IPS-11a (cell line): ENCODE measurements around the gene ODF2.

Source experiments
- H3K4me3 ChIP-seq: one replicate; pipeline ENCODE4 v1.5.1; 2013; ENCODE audit warnings: low read depth, low read length, control low read depth

The ODF2 gene

GRCh38 chr9:128523199-128523925, 67.6 kb downstream of the ODF2 start:
- no peak overlapping the region for H3K4me3 ChIP-seq

- H3K4me3 ChIP-seq: no peak overlapping the region
These were observed 70.9 kb downstream of the ODF2 start for GRCh38 chr9:128526720-128527119.

DNA sequence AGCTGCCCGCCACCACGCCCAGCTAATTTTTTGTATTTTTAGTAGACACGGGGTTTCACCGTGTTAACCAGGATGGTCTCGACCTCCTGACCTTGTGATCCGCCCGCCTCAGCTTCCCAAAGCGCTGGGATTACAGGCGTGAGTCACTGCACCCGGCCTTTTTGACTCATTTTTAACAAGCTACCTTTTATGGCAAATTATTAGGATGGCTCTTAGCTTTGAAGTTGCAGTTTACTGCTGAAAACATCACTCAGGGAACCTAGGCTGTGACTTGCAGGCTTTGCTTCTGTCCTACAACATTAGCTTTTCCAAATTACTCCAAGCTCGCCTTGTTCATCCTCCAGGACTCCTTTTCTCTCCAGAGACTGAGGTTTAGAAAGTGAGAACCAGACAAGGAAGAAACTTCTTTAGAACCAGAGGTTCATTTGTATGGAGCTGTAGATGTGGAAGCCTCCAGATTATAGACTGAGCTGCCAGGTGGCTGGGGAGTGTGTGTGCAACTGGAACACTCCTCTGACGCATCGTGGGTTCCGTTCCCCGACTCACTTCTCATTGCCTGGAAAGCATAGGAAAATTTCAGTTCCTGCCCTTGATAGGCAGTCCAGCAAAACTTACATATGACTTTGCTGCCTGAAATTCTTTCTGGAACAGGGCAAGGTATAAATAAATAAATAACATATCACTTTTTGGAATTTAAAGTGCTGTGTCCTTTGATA, 72.8 kb downstream of the ODF2 start:
- H3K4me3 ChIP-seq: no peak overlapping the region

- H3K4me3 ChIP-seq: no peak overlapping the region
These were observed 73.4 kb downstream of the ODF2 start for GRCh38 chr9:128529191-128529590.

GRCh38 chr9:128532581-128532980, 76.8 kb downstream of the ODF2 start:
- no peak overlapping the region for H3K4me3 ChIP-seq

- no peak overlapping the region for H3K4me3 ChIP-seq
These were observed 85.0 kb downstream of the ODF2 start for GRCh38 chr9:128540634-128541360.

DNA sequence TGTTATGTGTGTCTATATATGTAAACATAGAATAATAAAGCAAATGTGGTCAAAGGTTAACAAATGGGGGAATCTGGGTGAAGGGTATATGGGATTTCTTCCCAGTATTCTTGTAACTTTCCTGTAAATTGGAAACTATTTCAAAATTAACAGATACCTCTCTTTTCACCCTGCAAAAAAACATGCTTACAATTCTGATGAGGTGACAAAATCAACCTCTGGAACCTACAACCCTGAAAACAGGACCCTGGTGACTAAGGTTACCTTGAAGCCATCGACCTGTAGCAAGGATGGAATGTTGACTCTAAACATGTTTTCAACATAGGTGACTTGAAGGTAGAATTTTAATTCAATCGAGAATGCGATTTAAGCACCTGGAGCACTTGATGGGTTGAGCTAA, 90.7 kb downstream of the ODF2 start:
- no peak overlapping the region for H3K4me3 ChIP-seq

DNA sequence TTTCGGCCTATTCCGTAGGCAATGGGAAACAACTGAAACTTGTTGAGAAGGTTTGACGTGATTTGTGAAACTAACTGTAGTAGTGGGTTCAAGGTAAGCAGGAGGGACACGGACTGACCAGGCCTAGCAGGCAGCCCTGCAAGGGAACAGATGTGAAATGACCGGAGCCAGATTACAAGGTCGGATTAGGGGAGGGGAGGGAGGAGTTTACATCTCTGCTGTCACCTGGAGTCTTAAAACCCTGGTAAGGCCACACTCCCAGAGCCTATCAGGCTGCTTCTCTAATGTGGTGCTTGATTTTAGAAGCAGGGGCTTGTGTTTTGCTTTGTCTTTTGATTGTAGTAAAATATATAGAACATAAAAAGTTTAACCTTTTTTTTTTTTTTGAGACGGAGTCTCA, 93.1 kb downstream of the ODF2 start:
- H3K4me3 ChIP-seq: no peak overlapping the region

DNA sequence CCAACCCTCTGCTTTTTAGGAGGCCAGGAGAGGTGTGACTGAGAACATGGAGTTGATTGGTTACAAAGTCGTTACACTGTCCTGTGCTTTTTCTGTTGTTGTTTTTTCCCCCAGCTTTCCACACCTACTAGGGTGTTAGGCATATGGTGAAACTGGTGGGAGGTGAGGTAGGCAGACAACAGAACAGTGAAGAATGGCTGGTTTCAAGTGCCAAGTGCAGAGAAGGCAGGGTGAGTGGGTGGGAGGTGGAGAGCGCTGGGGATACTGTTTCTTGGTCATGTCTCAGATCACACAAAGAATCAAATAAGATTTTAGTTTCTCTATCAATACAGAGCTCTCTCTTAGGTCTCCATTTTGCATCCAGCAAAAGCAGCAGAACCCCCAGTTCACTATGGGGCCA, 94.4 kb downstream of the ODF2 start:
- H3K4me3 ChIP-seq: no peak overlapping the region
